SK-N-SH (cell line): Measurements from ENCODE around the gene PMEPA1.

Experiments used
- FOXM1 ChIP-seq: IDR thresholded peaks from 2 replicates; pipeline ENCODE4 v1.4.0; 2012; ENCODE audit warnings: low read depth, mild to moderate bottlenecking
- RXRA ChIP-seq: IDR thresholded peaks from 2 replicates; pipeline ENCODE4 v1.4.0; 2012; ENCODE audit warnings: low read depth, mild to moderate bottlenecking, borderline replicate concordance
- YY1 ChIP-seq: IDR thresholded peaks from 2 replicates; pipeline ENCODE4 v1.4.0; 2012; ENCODE audit warnings: low read depth, mild to moderate bottlenecking
- TF ChIP-seq, protein P1 (sequence below): IDR thresholded peaks from 2 replicates; pipeline ENCODE4 v1.6.1; 2012; ENCODE audit warnings: mild to moderate bottlenecking, low read depth, low read length, moderate library complexity
- TF ChIP-seq, protein P2 (sequence below): fragments of 200-600 bp; sonication (generic); IDR thresholded peaks from 2 replicates; pipeline ENCODE4 v1.6.1; 2017; ENCODE audit warnings: antibody characterized with exemption, mild to moderate bottlenecking, moderate library complexity

DNA sequence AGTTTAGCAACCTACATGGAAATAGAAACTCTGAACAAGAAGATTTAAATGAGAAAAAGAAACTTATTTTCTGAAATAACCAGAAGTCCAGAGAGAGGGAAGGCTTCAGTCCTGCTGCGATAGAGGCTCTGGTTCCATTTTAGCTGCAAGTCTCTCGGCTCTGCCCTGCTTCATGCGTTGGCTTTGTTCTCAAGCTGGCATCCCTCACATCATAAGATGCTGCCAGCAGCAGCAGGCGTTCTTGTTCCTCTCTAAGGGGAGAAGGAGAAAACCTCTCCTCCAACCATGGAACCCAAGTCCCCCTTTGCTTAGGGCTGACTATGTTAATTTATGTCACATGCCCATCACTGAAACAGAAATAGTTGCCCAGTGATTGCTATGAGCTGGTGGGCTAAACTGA lies 46.4 kb upstream of the PMEPA1 start:
- TF ChIP-seq FOXM1 (no peak), YY1 (no peak), RXRA (no peak)
- TF ChIP-seq, protein P1, sequence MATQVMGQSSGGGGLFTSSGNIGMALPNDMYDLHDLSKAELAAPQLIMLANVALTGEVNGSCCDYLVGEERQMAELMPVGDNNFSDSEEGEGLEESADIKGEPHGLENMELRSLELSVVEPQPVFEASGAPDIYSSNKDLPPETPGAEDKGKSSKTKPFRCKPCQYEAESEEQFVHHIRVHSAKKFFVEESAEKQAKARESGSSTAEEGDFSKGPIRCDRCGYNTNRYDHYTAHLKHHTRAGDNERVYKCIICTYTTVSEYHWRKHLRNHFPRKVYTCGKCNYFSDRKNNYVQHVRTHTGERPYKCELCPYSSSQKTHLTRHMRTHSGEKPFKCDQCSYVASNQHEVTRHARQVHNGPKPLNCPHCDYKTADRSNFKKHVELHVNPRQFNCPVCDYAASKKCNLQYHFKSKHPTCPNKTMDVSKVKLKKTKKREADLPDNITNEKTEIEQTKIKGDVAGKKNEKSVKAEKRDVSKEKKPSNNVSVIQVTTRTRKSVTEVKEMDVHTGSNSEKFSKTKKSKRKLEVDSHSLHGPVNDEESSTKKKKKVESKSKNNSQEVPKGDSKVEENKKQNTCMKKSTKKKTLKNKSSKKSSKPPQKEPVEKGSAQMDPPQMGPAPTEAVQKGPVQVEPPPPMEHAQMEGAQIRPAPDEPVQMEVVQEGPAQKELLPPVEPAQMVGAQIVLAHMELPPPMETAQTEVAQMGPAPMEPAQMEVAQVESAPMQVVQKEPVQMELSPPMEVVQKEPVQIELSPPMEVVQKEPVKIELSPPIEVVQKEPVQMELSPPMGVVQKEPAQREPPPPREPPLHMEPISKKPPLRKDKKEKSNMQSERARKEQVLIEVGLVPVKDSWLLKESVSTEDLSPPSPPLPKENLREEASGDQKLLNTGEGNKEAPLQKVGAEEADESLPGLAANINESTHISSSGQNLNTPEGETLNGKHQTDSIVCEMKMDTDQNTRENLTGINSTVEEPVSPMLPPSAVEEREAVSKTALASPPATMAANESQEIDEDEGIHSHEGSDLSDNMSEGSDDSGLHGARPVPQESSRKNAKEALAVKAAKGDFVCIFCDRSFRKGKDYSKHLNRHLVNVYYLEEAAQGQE = no peak
- TF ChIP-seq, protein P2, sequence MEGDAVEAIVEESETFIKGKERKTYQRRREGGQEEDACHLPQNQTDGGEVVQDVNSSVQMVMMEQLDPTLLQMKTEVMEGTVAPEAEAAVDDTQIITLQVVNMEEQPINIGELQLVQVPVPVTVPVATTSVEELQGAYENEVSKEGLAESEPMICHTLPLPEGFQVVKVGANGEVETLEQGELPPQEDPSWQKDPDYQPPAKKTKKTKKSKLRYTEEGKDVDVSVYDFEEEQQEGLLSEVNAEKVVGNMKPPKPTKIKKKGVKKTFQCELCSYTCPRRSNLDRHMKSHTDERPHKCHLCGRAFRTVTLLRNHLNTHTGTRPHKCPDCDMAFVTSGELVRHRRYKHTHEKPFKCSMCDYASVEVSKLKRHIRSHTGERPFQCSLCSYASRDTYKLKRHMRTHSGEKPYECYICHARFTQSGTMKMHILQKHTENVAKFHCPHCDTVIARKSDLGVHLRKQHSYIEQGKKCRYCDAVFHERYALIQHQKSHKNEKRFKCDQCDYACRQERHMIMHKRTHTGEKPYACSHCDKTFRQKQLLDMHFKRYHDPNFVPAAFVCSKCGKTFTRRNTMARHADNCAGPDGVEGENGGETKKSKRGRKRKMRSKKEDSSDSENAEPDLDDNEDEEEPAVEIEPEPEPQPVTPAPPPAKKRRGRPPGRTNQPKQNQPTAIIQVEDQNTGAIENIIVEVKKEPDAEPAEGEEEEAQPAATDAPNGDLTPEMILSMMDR = no peak
